H9 (cell line): ENCODE measurements around the gene HDAC5. TPM values are rescaled to one million over a fixed set of nuclear protein-coding genes. Genes with fewer than 3 reads are reported as not detected.

Experiments used
- DNase-seq: peaks from one replicate; pipeline ENCODE4 v3.0.0-alpha.2; 2017
- H2AFZ ChIP-seq: one replicate; pipeline ENCODE4 v1.6.1; 2013; ENCODE audit warnings: mild to moderate bottlenecking, low read length, control low read depth, moderate library complexity
- H2AK5ac ChIP-seq: 2 replicates; pipeline ENCODE4 v1.6.1; 2013; ENCODE audit warnings: low read length, control low read depth, mixed read lengths; ENCODE audit not compliant: insufficient read length
- H2BK120ac ChIP-seq: one replicate; pipeline ENCODE4 v1.6.1; 2013; ENCODE audit warnings: low read depth, mild to moderate bottlenecking, low read length, control low read depth, inconsistent platforms; ENCODE audit not compliant: poor library complexity, severe bottlenecking
- H2BK12ac ChIP-seq: 2 replicates; pipeline ENCODE4 v1.6.1; 2013; ENCODE audit warnings: low read length, control low read depth, mixed read lengths, low read depth; ENCODE audit not compliant: insufficient read length
- H2BK15ac ChIP-seq: 2 replicates; pipeline ENCODE4 v1.6.1; 2013; ENCODE audit warnings: low read depth, low read length, control low read depth
- H2BK20ac ChIP-seq: one replicate; pipeline ENCODE4 v1.6.1; 2013; ENCODE audit warnings: low read depth, mild to moderate bottlenecking, low read length, control low read depth, inconsistent platforms; ENCODE audit not compliant: poor library complexity, severe bottlenecking
- H2BK5ac ChIP-seq: 2 replicates; pipeline ENCODE4 v1.6.1; 2013; ENCODE audit warnings: low read length, control low read depth, mixed read lengths; ENCODE audit not compliant: insufficient read length
- H3K14ac ChIP-seq: 2 replicates; pipeline ENCODE4 v1.6.1; 2013; ENCODE audit warnings: low read length, control low read depth; ENCODE audit not compliant: insufficient read depth
- H3K18ac ChIP-seq: 2 replicates; pipeline ENCODE4 v1.6.1; 2013; ENCODE audit warnings: low read depth, mild to moderate bottlenecking, mixed read lengths, low read length, control low read depth; ENCODE audit not compliant: insufficient read length
- H3K23ac ChIP-seq: 2 replicates; pipeline ENCODE4 v1.6.1; 2013; ENCODE audit warnings: low read length, control low read depth, mixed read lengths, low read depth; ENCODE audit not compliant: insufficient read length
- H3K23me2 ChIP-seq: 2 replicates; pipeline ENCODE4 v1.6.1; 2013; ENCODE audit warnings: low read depth, mild to moderate bottlenecking, mixed read lengths, low read length, control low read depth; ENCODE audit not compliant: insufficient read length, poor library complexity, severe bottlenecking
- H3K27ac ChIP-seq: 2 replicates; pipeline ENCODE4 v1.5.1; 2013; ENCODE audit warnings: low read length, control low read depth, mixed read lengths, low read depth; ENCODE audit not compliant: insufficient read length
- H3K27me3 ChIP-seq: 2 replicates; pipeline ENCODE4 v1.6.1; 2013; ENCODE audit warnings: low read length, control low read depth, inconsistent platforms; ENCODE audit not compliant: insufficient read depth
- H3K4ac ChIP-seq: 2 replicates; pipeline ENCODE4 v1.6.1; 2013; ENCODE audit warnings: low read depth, mild to moderate bottlenecking, control low read depth, inconsistent platforms, low read length, moderate library complexity
- H3K4me1 ChIP-seq: 2 replicates; pipeline ENCODE4 v1.6.1; 2013; ENCODE audit warnings: low read length, control low read depth, inconsistent platforms; ENCODE audit not compliant: insufficient read depth
- H3K4me2 ChIP-seq: 2 replicates; pipeline ENCODE4 v1.6.1; 2013; ENCODE audit warnings: low read length, control low read depth, mixed read lengths; ENCODE audit not compliant: insufficient read length, insufficient read depth
- H3K56ac ChIP-seq: 2 replicates; pipeline ENCODE4 v1.6.1; 2013; ENCODE audit warnings: low read depth, mild to moderate bottlenecking, mixed read lengths, low read length, control low read depth; ENCODE audit not compliant: insufficient read length
- H3K79me1 ChIP-seq: 2 replicates; pipeline ENCODE4 v1.6.1; 2013; ENCODE audit warnings: low read depth, mild to moderate bottlenecking, moderate library complexity, low read length, control low read depth, inconsistent platforms; ENCODE audit not compliant: insufficient read depth, poor library complexity, severe bottlenecking
- H3K79me2 ChIP-seq: 2 replicates; pipeline ENCODE4 v1.6.1; 2013; ENCODE audit warnings: low read length, control low read depth, inconsistent platforms; ENCODE audit not compliant: insufficient read depth
- H3K9ac ChIP-seq: 2 replicates; pipeline ENCODE4 v1.6.1; 2013; ENCODE audit warnings: low read length, control low read depth, mixed read lengths; ENCODE audit not compliant: insufficient read length; ENCODE audit errors: extremely low read depth
- H3K9me3 ChIP-seq: one replicate; pipeline ENCODE4 v1.6.1; 2013; ENCODE audit warnings: low read depth, low read length, inconsistent platforms; ENCODE audit not compliant: control insufficient read depth
- H3T11ph ChIP-seq: one replicate; pipeline ENCODE4 v1.6.1; 2013; ENCODE audit warnings: mild to moderate bottlenecking, low read length, control low read depth, inconsistent platforms
- H4K20me1 ChIP-seq: one replicate; pipeline ENCODE4 v1.6.1; 2013; ENCODE audit not compliant: control insufficient read depth, insufficient read length, insufficient read depth
- H4K5ac ChIP-seq: 2 replicates; pipeline ENCODE4 v1.6.1; 2013; ENCODE audit warnings: low read depth, mild to moderate bottlenecking, mixed read lengths, low read length, control low read depth; ENCODE audit not compliant: insufficient read length
- H4K8ac ChIP-seq: replicated peaks from 2 replicates; pipeline ENCODE4 v1.6.1; 2013; ENCODE audit warnings: low read length, control low read depth, mixed read lengths, low read depth; ENCODE audit not compliant: insufficient read length
- H4K91ac ChIP-seq: 2 replicates; pipeline ENCODE4 v1.6.1; 2013; ENCODE audit warnings: low read depth, mild to moderate bottlenecking, moderate library complexity, mixed read lengths, low read length, control low read depth; ENCODE audit not compliant: insufficient read length
- H3K27ac Mint-ChIP-seq, 3 experiments: 2 replicates in 2 of 3; 3 replicates in 1 of 3; pipeline ENCODE4 v1.8.0; 2020 to 2021; ENCODE audit warnings: mixed read lengths in 3 of 3, mild to moderate bottlenecking in 1 of 3, moderate library complexity in 1 of 3
- H3K27me3 Mint-ChIP-seq: 2 replicates; pipeline ENCODE4 v1.8.0; 2021; ENCODE audit warnings: low read depth, mild to moderate bottlenecking, moderate library complexity, mixed read lengths
- H3K36me3 Mint-ChIP-seq, 3 experiments: 2 replicates in 2 of 3; 3 replicates in 1 of 3; pipeline ENCODE4 v1.8.0; 2020 to 2021; ENCODE audit warnings: low read depth in 3 of 3, mixed read lengths in 3 of 3; ENCODE audit not compliant: insufficient read depth in 1 of 3
- H3K4me1 Mint-ChIP-seq, 2 experiments: 2 replicates each; pipeline ENCODE4 v1.8.0; 2020; ENCODE audit warnings: mixed read lengths in 2 of 2
- H3K4me3 Mint-ChIP-seq, 2 experiments: 2 replicates in 1 of 2; 3 replicates in 1 of 2; pipeline ENCODE4 v1.8.0; 2020 to 2021; ENCODE audit warnings: mild to moderate bottlenecking in 2 of 2, mixed read lengths in 2 of 2, moderate library complexity in 1 of 2
- H3K9me3 Mint-ChIP-seq, 2 experiments: 2 replicates in 1 of 2; 3 replicates in 1 of 2; pipeline ENCODE4 v1.8.0; 2020; ENCODE audit warnings: mild to moderate bottlenecking in 2 of 2, mixed read lengths in 2 of 2, moderate library complexity in 1 of 2
- WGBS: extraction: QIAGEN DNeasy Blood & Tissue Kit; methylation state at CpG from one replicate; pipeline ENCODE4 v1.1.7; 2013; ENCODE audit warnings: missing lambda C conversion rate, low lambda C conversion rate, mixed read lengths; ENCODE audit not compliant: insufficient read length; ENCODE audit errors: extremely low coverage; 5-methylcytosine and 5-hydroxymethylcytosine counted together
- total RNA-seq: library from RNA; stranded (reverse); gene quantifications from 2 replicates; pipeline ENCODE4 v1.2.1, GENCODE V29; 2021
- TF ChIP-seq, protein P1 (sequence below): fragments of 200-600 bp; sonication (generic); conservative IDR thresholded peaks from 3 replicates; pipeline ENCODE4 v1.8.0; 2021; ENCODE audit warnings: antibody characterized with exemption, mild to moderate bottlenecking

Gene HDAC5
- total RNA-seq, 1 experiment from 2014 or later = 39.5 TPM

DNA sequence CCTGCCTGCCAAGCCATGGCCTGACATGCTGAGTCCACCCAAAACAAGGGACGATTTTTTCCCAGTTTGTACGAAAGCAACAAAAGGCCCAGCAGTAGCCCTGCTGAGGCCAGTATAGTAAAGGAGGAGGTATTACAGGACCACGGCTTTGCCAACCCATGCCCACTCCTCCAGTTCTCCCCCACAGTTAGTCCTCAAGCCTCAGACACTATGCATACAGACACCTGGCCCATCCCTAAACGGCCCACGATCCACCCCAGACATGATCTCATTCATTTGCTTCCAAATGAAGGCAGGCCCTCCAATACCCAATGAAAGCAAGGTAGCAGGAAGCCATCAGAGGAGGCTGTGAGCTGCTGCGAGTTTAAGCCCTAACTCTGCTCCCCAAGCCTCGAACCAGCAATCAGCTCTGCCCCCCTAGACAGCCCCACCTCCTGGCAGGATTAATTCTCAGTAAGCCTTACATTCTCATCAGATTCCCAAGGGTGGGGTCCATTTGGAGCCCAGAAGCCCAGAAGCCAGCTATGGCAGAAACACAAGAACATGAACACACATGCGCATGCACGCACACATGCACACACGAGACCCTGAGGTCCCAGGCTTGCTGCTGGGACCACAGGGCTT lies 4.9 kb downstream of the HDAC5 start:
- peak overlapping the region; percentile 56 to 95 (median 60); a peak in 6 of 7 replicates for H3K27ac Mint-ChIP-seq
- H3K18ac ChIP-seq = no peak overlapping the region
- H3K79me1 ChIP-seq = no peaks in the 10 kb centered on the region
- no peak overlapping the region for H3K4ac ChIP-seq
- H4K20me1 ChIP-seq = no peaks in the 10 kb centered on the region
- no peak overlapping the region for H2BK20ac ChIP-seq
- no peak for DNase-seq
- no peak overlapping the region for H2AK5ac ChIP-seq
- H3K4me1 ChIP-seq = peaks cover 6% of the 10 kb centered on the region; the same call in 1 of the 2 replicates
- H3K23me2 ChIP-seq = peaks cover 6% of the 10 kb centered on the region
- no peak overlapping the region for H3K56ac ChIP-seq
- H3K14ac ChIP-seq = no peak overlapping the region; the same call in 1 of the 2 replicates
- H3K9me3 Mint-ChIP-seq = no peaks in the 10 kb centered on the region
- no peak overlapping the region for H3T11ph ChIP-seq
- H3K4me3 Mint-ChIP-seq = peak overlapping the region in 1 of 2 experiments; percentile 63; a peak in 3 of 5 replicates
- no peak overlapping the region for H2BK12ac ChIP-seq
- H3K9ac ChIP-seq = no peak overlapping the region
- no peaks in the 10 kb centered on the region for H3K27me3 ChIP-seq
- H2AFZ ChIP-seq = no peak overlapping the region
- H4K8ac ChIP-seq = no peak overlapping the region
- H4K91ac ChIP-seq = no peak overlapping the region
- peaks cover 2% of the 10 kb centered on the region; the same call in 1 of the 2 replicates for H3K79me2 ChIP-seq
- WGBS = no CpG with 5 or more reads among the region's 10 CpGs
- no peak overlapping the region for H3K4me2 ChIP-seq
- H3K27me3 Mint-ChIP-seq = peaks cover 2% of the 10 kb centered on the region; the same call in 1 of the 2 replicates
- H2BK5ac ChIP-seq = no peak overlapping the region
- no peak overlapping the region for H4K5ac ChIP-seq
- H3K9me3 ChIP-seq = no peaks in the 10 kb centered on the region
- H3K36me3 Mint-ChIP-seq = peaks cover 2 to 30% (median 6%) of the 10 kb centered on the region in 3 experiments; a peak in 4 of 7 replicates
- TF ChIP-seq, protein P1, sequence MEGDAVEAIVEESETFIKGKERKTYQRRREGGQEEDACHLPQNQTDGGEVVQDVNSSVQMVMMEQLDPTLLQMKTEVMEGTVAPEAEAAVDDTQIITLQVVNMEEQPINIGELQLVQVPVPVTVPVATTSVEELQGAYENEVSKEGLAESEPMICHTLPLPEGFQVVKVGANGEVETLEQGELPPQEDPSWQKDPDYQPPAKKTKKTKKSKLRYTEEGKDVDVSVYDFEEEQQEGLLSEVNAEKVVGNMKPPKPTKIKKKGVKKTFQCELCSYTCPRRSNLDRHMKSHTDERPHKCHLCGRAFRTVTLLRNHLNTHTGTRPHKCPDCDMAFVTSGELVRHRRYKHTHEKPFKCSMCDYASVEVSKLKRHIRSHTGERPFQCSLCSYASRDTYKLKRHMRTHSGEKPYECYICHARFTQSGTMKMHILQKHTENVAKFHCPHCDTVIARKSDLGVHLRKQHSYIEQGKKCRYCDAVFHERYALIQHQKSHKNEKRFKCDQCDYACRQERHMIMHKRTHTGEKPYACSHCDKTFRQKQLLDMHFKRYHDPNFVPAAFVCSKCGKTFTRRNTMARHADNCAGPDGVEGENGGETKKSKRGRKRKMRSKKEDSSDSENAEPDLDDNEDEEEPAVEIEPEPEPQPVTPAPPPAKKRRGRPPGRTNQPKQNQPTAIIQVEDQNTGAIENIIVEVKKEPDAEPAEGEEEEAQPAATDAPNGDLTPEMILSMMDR = no peak; the same call in 2 of the 3 replicates
- H3K27ac ChIP-seq = no peak overlapping the region
- peaks cover 40 to 68% of the 10 kb centered on the region in 2 experiments for H3K4me1 Mint-ChIP-seq
- no peak overlapping the region for H2BK120ac ChIP-seq
- H2BK15ac ChIP-seq = no peak overlapping the region; the same call in 1 of the 2 replicates
- no peak overlapping the region for H3K23ac ChIP-seq
